HepG2 (cell line): ENCODE results near the gene LRBA. TPM values are rescaled to one million over a fixed set of nuclear protein-coding genes. Genes with fewer than 3 reads are reported as not detected.
A peak's percentile ranks its signal among the peaks of the same experiment; 100 is the strongest.

Source experiments
- ATAC-seq: fragments of 200-7000 bp; cut with Tn5 transposase; 3 replicates; pipeline ENCODE4 v1.9.1; 2020; ENCODE audit warnings: mild to moderate bottlenecking, moderate library complexity
- BruUV-seq: library from RNA; stranded (reverse); fragments of 400-500 nt; replicated peaks from 2 replicates; lab custom pipeline; 2021; lab: Mats Ljungman, UMichigan
- CTCF ChIA-PET: fragments of 300-600 bp; formaldehyde crosslinking; extraction: SDS; loops from one replicate; lab custom pipeline; 2021; ENCODE audit warnings: low total read pairs, inconsistent platforms, low intra/inter-chr PET ratio; lab: Yijun Ruan, JAX
- POLR2A ChIA-PET: fragments of 350-600 bp; sonication (Branson Sonifier 250); formaldehyde crosslinking; loops from one replicate; lab custom pipeline; 2020; ENCODE audit warnings: antibody characterized with exemption, inconsistent platforms; lab: Yijun Ruan, JAX
- DNase-seq: peaks from one replicate; pipeline ENCODE4 v3.0.0-alpha.2; 2015; ENCODE audit warnings: low spot score
- FAIRE-seq: peaks from 3 replicates; lab custom pipeline; 2011; peaks lifted over from hg19 to GRCh38; lab: Jason Lieb, UNC
- H2AFZ ChIP-seq: one replicate; pipeline ENCODE4 v1.6.1; 2011; ENCODE audit warnings: low read length, inconsistent platforms
- H3K27ac ChIP-seq: fragments of 300-600 bp; 3 replicates; pipeline ENCODE4 v1.8.0; 2011; ENCODE audit warnings: mixed run types, mild to moderate bottlenecking, mixed read lengths, low read length, inconsistent platforms; ENCODE audit not compliant: insufficient read depth; ENCODE audit errors: extremely low read length
- H3K27me3 ChIP-seq, 2 experiments: fragments of 200-600 bp in 1 of 2; 2 replicates in 1 of 2; 3 replicates in 1 of 2; pipeline versions ENCODE4 v1.6.0 to v1.8.0; 2011; ENCODE audit warnings: low read length in 2 of 2, mild to moderate bottlenecking in 2 of 2, moderate library complexity in 2 of 2, inconsistent platforms in 1 of 2; ENCODE audit not compliant: insufficient read depth in 2 of 2, control insufficient read depth in 1 of 2
- H3K36me3 ChIP-seq, 2 experiments: fragments of 200-600 bp in 1 of 2; replicated peaks in 1 of 2; 2 replicates in 1 of 2; 3 replicates in 1 of 2; pipeline versions ENCODE4 v1.5.1 to v1.8.0; 2011; ENCODE audit warnings: low read length in 2 of 2, inconsistent platforms in 1 of 2; ENCODE audit not compliant: insufficient read depth in 2 of 2, control insufficient read depth in 1 of 2
- H3K4me1 ChIP-seq: 2 replicates; pipeline ENCODE4 v1.5.1; 2012; ENCODE audit warnings: low read length, inconsistent platforms; ENCODE audit not compliant: insufficient read depth
- H3K4me2 ChIP-seq: 2 replicates; pipeline ENCODE4 v1.6.0; 2011; ENCODE audit warnings: low read depth, low read length, inconsistent platforms
- H3K4me3 ChIP-seq, 3 experiments: fragments of 200-600 bp in 1 of 3; sonication (generic), shearing (Covaris generic) in 1 of 3; replicated peaks in 1 of 3; 2 replicates each; pipeline ENCODE4 v1.5.1; 2011 to 2016; ENCODE audit warnings: low read length in 3 of 3, inconsistent platforms in 2 of 3, low read depth in 2 of 3, mild to moderate bottlenecking in 2 of 3, control low read depth in 1 of 3, mixed read lengths in 1 of 3; ENCODE audit not compliant: insufficient read depth in 1 of 3
- H3K79me2 ChIP-seq: one replicate; pipeline ENCODE4 v1.6.1; 2011; ENCODE audit warnings: low read length, inconsistent platforms; ENCODE audit not compliant: insufficient read depth
- H3K9ac ChIP-seq: 2 replicates; pipeline ENCODE4 v1.6.0; 2011; ENCODE audit warnings: mild to moderate bottlenecking, low read depth, low read length, inconsistent platforms; ENCODE audit not compliant: insufficient read depth
- H3K9me3 ChIP-seq: 2 replicates; pipeline ENCODE4 v1.5.1; 2012; ENCODE audit warnings: mild to moderate bottlenecking, low read length
- H4K20me1 ChIP-seq: 2 replicates; pipeline ENCODE4 v1.6.0; 2011; ENCODE audit warnings: inconsistent platforms, mild to moderate bottlenecking, low read length, moderate library complexity; ENCODE audit not compliant: insufficient read depth
- MAFF ChIP-seq: IDR thresholded peaks from 2 replicates; pipeline ENCODE4 v1.6.1; 2011; ENCODE audit warnings: low read depth, low read length, improper control_type of control experiment
- MAFK ChIP-seq, 2 experiments: IDR thresholded peaks in 1 of 2; conservative IDR thresholded peaks in 1 of 2; 2 replicates each; pipeline ENCODE4 v1.6.1; 2011; ENCODE audit warnings: improper control_type of control experiment in 2 of 2, low read length in 2 of 2
- TCF12 ChIP-seq, 2 experiments: fragments of 450-650 bp in 1 of 2; sonication (generic) in 1 of 2; formaldehyde crosslinking in 1 of 2; IDR thresholded peaks; 2 replicates each; pipeline versions ENCODE4 v1.6.1 to v1.8.0; 2017 to 2022; ENCODE audit warnings: antibody characterized with exemption in 1 of 2, mild to moderate bottlenecking in 1 of 2, missing genetic modification reagents in 1 of 2, moderate library complexity in 1 of 2
- TIGD3 ChIP-seq: sonication (generic); formaldehyde crosslinking; IDR thresholded peaks from 2 replicates; pipeline ENCODE4 v1.5.1; 2020; ENCODE audit warnings: mild to moderate bottlenecking, missing genetic modification reagents, borderline replicate concordance
- XBP1 ChIP-seq: sonication (generic); formaldehyde crosslinking; IDR thresholded peaks from 2 replicates; pipeline ENCODE4 v1.5.0; 2020; ENCODE audit warnings: missing genetic modification reagents
- ZNF335 ChIP-seq: sonication (generic); formaldehyde crosslinking; IDR thresholded peaks from 2 replicates; pipeline ENCODE4 v1.4.0; 2020; ENCODE audit warnings: missing genetic modification reagents
- WGBS: methylation state at CpG from one replicate; pipeline ENCODE4 v1.1.6; 2017; ENCODE audit warnings: low lambda C conversion rate; 5-methylcytosine and 5-hydroxymethylcytosine counted together
- in situ Hi-C: cut with HindIII; loops from 2 replicates; pipeline ENCODE4 v1.10.0; 2017; ENCODE audit warnings: low pct_unique_long_range_greater_than_20kb; ENCODE audit not compliant: extremely low pct_ligation_motif_present
- intact Hi-C: fragments of 100-400 bp; cut with micrococcal nuclease; formaldehyde crosslinking; loops from one replicate; pipeline ENCODE4 v1.10.0; 2022; ENCODE audit not compliant: unreplicated experiment
- polyA plus RNA-seq, 8 experiments: library from polyadenylated mRNA; depleted of rRNA in 3 of 8; stranded (reverse) in 7 of 8; unstranded in 1 of 8; fragments of >200 nt; fragmentation: Illumina TruSeq in 4 of 8; extraction: Trizol in 4 of 8; gene quantifications; 2 replicates each; pipeline versions ENCODE4 v1.2.1 to v1.2.3, GENCODE V29; 2011 to 2016; ENCODE audit warnings: low read depth in 4 of 8, missing spikeins in 1 of 8, mixed read lengths in 1 of 8; ENCODE audit not compliant: insufficient read depth in 1 of 8
- total RNA-seq, 5 experiments: library from RNA; depleted of rRNA; stranded (reverse); fragments of >200 nt; fragmentation: Illumina TruSeq; extraction: Trizol; gene quantifications; 2 replicates each; pipeline ENCODE4 v1.2.3, GENCODE V29; 2016; ENCODE audit warnings: low read depth in 1 of 5
- TF ChIP-seq, protein P1 (sequence below): sonication (generic); formaldehyde crosslinking; IDR thresholded peaks from 2 replicates; pipeline ENCODE4 v1.4.0; 2020; ENCODE audit warnings: mild to moderate bottlenecking, missing genetic modification reagents

LRBA gene
- total and polyA plus RNA-seq, 2 of the 13 experiments (the other 11 are each of a cell fraction or from before 2014, with no cell fraction given) = 21.0 to 37.2 TPM

- CTCF ChIA-PET = no interaction called here
- no peak for FAIRE-seq
- 93% methylated on average over 4 of the region's 4 CpGs for WGBS
These were observed 596.2 kb downstream of the LRBA start for GRCh38 chr4:150418757-150419410.

More at GRCh38 chr4:150418757-150419410, 596.2 kb downstream of the LRBA start:
- H3K4me1 ChIP-seq = no peaks in the 10 kb centered on the region
- H3K9ac ChIP-seq = no peak overlapping the region
- BruUV-seq = no TSS peak
- no peaks in the 10 kb centered on the region for H3K79me2 ChIP-seq
- no peak overlapping the region for H2AFZ ChIP-seq
- no peak for TF ChIP-seq ZNF335 (CRISPR knock-in tag)
- peak; percentile 67 to 79 for TF ChIP-seq MAFK (conservative IDR thresholded peaks at IDR 0.05 in 1 of 2, IDR thresholded peaks at IDR 0.05 in 1 of 2; ENCODE audit: low read length in 2 of 2)
- TF ChIP-seq, protein P1, sequence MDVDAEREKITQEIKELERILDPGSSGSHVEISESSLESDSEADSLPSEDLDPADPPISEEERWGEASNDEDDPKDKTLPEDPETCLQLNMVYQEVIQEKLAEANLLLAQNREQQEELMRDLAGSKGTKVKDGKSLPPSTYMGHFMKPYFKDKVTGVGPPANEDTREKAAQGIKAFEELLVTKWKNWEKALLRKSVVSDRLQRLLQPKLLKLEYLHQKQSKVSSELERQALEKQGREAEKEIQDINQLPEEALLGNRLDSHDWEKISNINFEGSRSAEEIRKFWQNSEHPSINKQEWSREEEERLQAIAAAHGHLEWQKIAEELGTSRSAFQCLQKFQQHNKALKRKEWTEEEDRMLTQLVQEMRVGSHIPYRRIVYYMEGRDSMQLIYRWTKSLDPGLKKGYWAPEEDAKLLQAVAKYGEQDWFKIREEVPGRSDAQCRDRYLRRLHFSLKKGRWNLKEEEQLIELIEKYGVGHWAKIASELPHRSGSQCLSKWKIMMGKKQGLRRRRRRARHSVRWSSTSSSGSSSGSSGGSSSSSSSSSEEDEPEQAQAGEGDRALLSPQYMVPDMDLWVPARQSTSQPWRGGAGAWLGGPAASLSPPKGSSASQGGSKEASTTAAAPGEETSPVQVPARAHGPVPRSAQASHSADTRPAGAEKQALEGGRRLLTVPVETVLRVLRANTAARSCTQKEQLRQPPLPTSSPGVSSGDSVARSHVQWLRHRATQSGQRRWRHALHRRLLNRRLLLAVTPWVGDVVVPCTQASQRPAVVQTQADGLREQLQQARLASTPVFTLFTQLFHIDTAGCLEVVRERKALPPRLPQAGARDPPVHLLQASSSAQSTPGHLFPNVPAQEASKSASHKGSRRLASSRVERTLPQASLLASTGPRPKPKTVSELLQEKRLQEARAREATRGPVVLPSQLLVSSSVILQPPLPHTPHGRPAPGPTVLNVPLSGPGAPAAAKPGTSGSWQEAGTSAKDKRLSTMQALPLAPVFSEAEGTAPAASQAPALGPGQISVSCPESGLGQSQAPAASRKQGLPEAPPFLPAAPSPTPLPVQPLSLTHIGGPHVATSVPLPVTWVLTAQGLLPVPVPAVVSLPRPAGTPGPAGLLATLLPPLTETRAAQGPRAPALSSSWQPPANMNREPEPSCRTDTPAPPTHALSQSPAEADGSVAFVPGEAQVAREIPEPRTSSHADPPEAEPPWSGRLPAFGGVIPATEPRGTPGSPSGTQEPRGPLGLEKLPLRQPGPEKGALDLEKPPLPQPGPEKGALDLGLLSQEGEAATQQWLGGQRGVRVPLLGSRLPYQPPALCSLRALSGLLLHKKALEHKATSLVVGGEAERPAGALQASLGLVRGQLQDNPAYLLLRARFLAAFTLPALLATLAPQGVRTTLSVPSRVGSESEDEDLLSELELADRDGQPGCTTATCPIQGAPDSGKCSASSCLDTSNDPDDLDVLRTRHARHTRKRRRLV = no peak
- no peak for TF ChIP-seq TCF12 (IDR thresholded peaks at IDR 0.05)
- no peak for TF ChIP-seq TCF12 (CRISPR knock-in tag; IDR thresholded peaks at IDR 0.05)
- peak; percentile 62 for TF ChIP-seq MAFF
- no peak for TF ChIP-seq TIGD3 (CRISPR knock-in tag)
- TF ChIP-seq XBP1 (CRISPR knock-in tag) = no peak
- H3K4me3 ChIP-seq = no peak overlapping the region
- no peaks in the 10 kb centered on the region for H3K27me3 ChIP-seq
- no peak for DNase-seq
- 0 out of 5 replicates have a peak, but pooled peaks cover 0 to 2% of the 10 kb centered on the region in 2 experiments for H3K36me3 ChIP-seq
- no peak overlapping the region for H3K27ac ChIP-seq
- intact Hi-C loops (no loop called here), in situ Hi-C loops (no loop called here)
- H3K9me3 ChIP-seq = no peaks in the 10 kb centered on the region
- POLR2A ChIA-PET = no interaction called here
- no peak overlapping the region for H3K4me2 ChIP-seq
- no peak for ATAC-seq
- H4K20me1 ChIP-seq = no peaks in the 10 kb centered on the region
